Osteocyte (in vitro differentiated cells): ENCODE results near the gene EFCAB6. TPM values are rescaled to one million over a fixed set of nuclear protein-coding genes. Genes with fewer than 3 reads are reported as not detected.
A peak's percentile ranks its signal among the peaks of the same experiment; 100 is the strongest.

ENCODE experiments used
- DNase-seq: peaks from one replicate; pipeline ENCODE4 v3.0.0; 2021; ENCODE audit warnings: mixed read lengths; ENCODE audit not compliant: unreplicated experiment; ENCODE audit errors: extremely low spot score
- H3K27ac Mint-ChIP-seq: one replicate; pipeline ENCODE4 v1.8.0; 2021; ENCODE audit warnings: mild to moderate bottlenecking, mixed read lengths; ENCODE audit not compliant: unreplicated experiment
- H3K27me3 Mint-ChIP-seq: one replicate; pipeline ENCODE4 v1.8.0; 2021; ENCODE audit warnings: mixed read lengths; ENCODE audit not compliant: unreplicated experiment
- H3K36me3 Mint-ChIP-seq: one replicate; pipeline ENCODE4 v1.8.0; 2021; ENCODE audit warnings: mixed read lengths; ENCODE audit not compliant: unreplicated experiment
- H3K4me1 Mint-ChIP-seq: one replicate; pipeline ENCODE4 v1.8.0; 2021; ENCODE audit warnings: mixed read lengths; ENCODE audit not compliant: unreplicated experiment
- H3K4me3 Mint-ChIP-seq: one replicate; pipeline ENCODE4 v1.8.0; 2021; ENCODE audit warnings: mild to moderate bottlenecking, moderate library complexity, mixed read lengths; ENCODE audit not compliant: unreplicated experiment
- H3K9me3 Mint-ChIP-seq: one replicate; pipeline ENCODE4 v1.8.0; 2021; ENCODE audit warnings: mixed read lengths; ENCODE audit not compliant: unreplicated experiment
- CTCF ChIP-seq: fragments of 200-600 bp; sonication (generic); IDR thresholded peaks from 2 replicates; pipeline ENCODE4 v1.5.0; 2021; ENCODE audit warnings: antibody characterized with exemption, mild to moderate bottlenecking, moderate library complexity
- total RNA-seq: library from RNA; stranded (reverse); gene quantifications from 2 replicates; pipeline ENCODE4 v1.2.1, GENCODE V29; 2021

The EFCAB6 gene
- total RNA-seq, 1 donor from 2014 or later: 1.4 TPM

GRCh38 chr22:43631846-43632245 lies 180.3 kb downstream of the EFCAB6 start:
- no peak for TF ChIP-seq CTCF
- no peaks in the 10 kb centered on the region for H3K36me3 Mint-ChIP-seq
- no peak overlapping the region for H3K4me3 Mint-ChIP-seq
- peak; percentile 69 for DNase-seq
- peaks cover 6% of the 10 kb centered on the region for H3K9me3 Mint-ChIP-seq
- H3K27me3 Mint-ChIP-seq: peaks cover 4% of the 10 kb centered on the region
- no peak overlapping the region for H3K27ac Mint-ChIP-seq
- H3K4me1 Mint-ChIP-seq: no peaks in the 10 kb centered on the region

- no peaks in the 10 kb centered on the region for H3K36me3 Mint-ChIP-seq
- peaks cover 6% of the 10 kb centered on the region for H3K9me3 Mint-ChIP-seq
- H3K27ac Mint-ChIP-seq: no peak overlapping the region
- no peak overlapping the region for H3K4me3 Mint-ChIP-seq
- no peak for TF ChIP-seq CTCF
- peaks cover 4% of the 10 kb centered on the region for H3K27me3 Mint-ChIP-seq
- DNase-seq: peak; percentile 63
- H3K4me1 Mint-ChIP-seq: no peaks in the 10 kb centered on the region
These were observed 180.9 kb downstream of the EFCAB6 start for GRCh38 chr22:43631201-43631600.

- Mint-ChIP-seq H3K9me3 (no peaks in the 10 kb centered on the region), H3K36me3 (no peaks in the 10 kb centered on the region), H3K4me1 (no peaks in the 10 kb centered on the region), H3K27me3 (no peaks in the 10 kb centered on the region), H3K27ac (no peak overlapping the region), H3K4me3 (no peak overlapping the region)
- DNase-seq: peak; percentile 81
- no peak for TF ChIP-seq CTCF
These were observed 181.7 kb downstream of the EFCAB6 start for GRCh38 chr22:43630451-43630850.

GRCh38 chr22:43628250-43628649 lies 183.9 kb downstream of the EFCAB6 start:
- Mint-ChIP-seq H3K27me3 (no peaks in the 10 kb centered on the region), H3K27ac (no peak overlapping the region), H3K36me3 (no peaks in the 10 kb centered on the region), H3K9me3 (no peaks in the 10 kb centered on the region), H3K4me3 (no peak overlapping the region), H3K4me1 (peaks cover 5% of the 10 kb centered on the region)
- DNase-seq: peak; percentile 84
- no peak for TF ChIP-seq CTCF

GRCh38 chr22:43627485-43628213 lies 184.5 kb downstream of the EFCAB6 start:
- TF ChIP-seq CTCF: no peak
- Mint-ChIP-seq H3K4me3 (no peak overlapping the region), H3K9me3 (no peaks in the 10 kb centered on the region), H3K36me3 (no peaks in the 10 kb centered on the region), H3K4me1 (peaks cover 5% of the 10 kb centered on the region), H3K27me3 (no peaks in the 10 kb centered on the region), H3K27ac (no peak overlapping the region)
- DNase-seq: peak; percentile 77
